Stimulated activated CD4-positive, alpha-beta T cell treated with anti-CD3 and anti-CD28 coated beads, TNF-alpha, amount 100 ng/mL, for 4 hours (primary cell): ENCODE measurements around the gene HPX.
A peak's percentile ranks its signal among the peaks of the same experiment; 100 is the strongest.

Experiments used
- DNase-seq, 3 experiments: peaks; one replicate each; pipeline ENCODE4 v3.0.0-alpha.2; 2020; ENCODE audit warnings: low read depth in 3 of 3

HPX gene

GRCh38 chr11:6390718-6391469 lies 49.9 kb downstream of the HPX start:
- no peak for DNase-seq

GRCh38 chr11:6389905-6390717 lies 50.7 kb downstream of the HPX start, which contains the start of gene SMPD1:
SMPD1 (plus strand) TSS chr11:6390474; CDS start chr11:6390599, 125 bp downstream.
- DNase-seq, result peak; percentile 89 to 95 (median 93)

DNA sequence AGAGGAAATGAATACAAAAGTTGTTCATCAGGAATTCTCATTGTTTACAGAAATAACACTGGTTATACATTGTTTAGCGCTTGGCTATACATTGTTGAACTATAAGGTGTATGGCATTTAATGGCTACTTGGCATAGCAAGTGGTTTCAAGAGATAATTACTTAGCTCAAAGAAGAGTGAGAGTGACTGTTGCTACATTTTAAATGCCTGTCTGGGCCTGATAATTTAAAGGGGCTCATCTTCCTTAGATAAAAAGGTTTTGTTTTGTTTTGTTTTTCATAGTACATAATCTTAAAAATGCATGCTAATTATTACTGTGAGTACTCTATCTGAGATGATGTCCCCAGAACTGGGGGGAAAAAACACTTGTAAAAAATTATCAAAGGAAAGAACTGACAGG lies 52.0 kb downstream of the HPX start:
- DNase-seq, result no peak

DNA sequence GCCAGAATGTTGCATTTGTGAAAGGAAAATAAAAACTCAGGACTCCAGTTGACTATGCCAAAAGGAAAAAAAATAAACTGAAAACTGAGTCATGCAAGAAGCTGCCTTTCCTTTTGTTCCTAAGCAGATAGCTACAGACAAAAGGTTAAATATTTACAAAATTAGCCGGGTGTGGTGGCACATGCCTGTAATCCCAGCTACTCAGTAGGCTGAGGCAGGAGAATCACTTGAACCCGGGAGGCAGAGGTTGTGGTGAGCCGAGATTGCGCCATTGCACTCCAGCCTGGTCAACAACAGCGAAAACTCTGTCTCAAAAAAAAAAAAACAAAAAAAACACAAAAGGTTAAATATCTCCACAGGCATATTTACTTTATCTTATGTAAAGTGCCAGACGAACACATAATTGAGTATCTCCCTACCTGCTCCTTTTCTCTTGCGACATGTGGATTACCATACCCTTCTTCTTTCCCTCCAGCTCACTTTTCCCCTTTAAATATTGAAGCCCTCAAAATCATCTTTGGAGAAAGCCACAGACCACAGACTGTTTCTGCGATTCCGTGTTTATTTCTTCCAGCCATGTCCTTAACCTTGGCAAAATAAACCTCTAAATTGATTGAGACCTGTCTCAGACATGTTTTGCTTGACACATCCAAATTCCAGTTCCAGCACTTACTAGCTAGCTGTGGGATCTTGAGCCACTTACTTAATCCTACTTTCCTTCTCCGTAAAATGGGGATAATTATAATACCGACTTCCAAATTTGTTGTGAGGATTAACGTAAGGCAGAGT lies 52.8 kb downstream of the HPX start:
- DNase-seq, result no peak

GRCh38 chr11:6385046-6385777 lies 55.6 kb downstream of the HPX start:
- DNase-seq, result no peak
